OCI-LY1 (cell line): ENCODE measurements around the gene SLC25A34.

Experiments
- H2AFZ ChIP-seq: fragments of 200-600 bp; sonication (generic), shearing (Covaris generic); 2 replicates; pipeline ENCODE4 v1.6.0; 2014; ENCODE audit warnings: antibody characterized with exemption, mild to moderate bottlenecking, low read length
- H3F3A ChIP-seq: fragments of 200-600 bp; sonication (generic), shearing (Covaris generic); 2 replicates; pipeline ENCODE4 v1.6.0; 2014; ENCODE audit warnings: mild to moderate bottlenecking, antibody characterized with exemption, low read length, moderate library complexity; ENCODE audit not compliant: insufficient read depth
- H3K27ac ChIP-seq: fragments of 200-600 bp; sonication (generic); 2 replicates; pipeline ENCODE4 v1.5.1; 2014; ENCODE audit warnings: low read length, mixed run types, mild to moderate bottlenecking, low read depth; ENCODE audit not compliant: poor library complexity, severe bottlenecking
- H3K27me3 ChIP-seq: fragments of 200-600 bp; sonication (generic); 2 replicates; pipeline ENCODE4 v1.6.0; 2014; ENCODE audit warnings: antibody characterized with exemption, mild to moderate bottlenecking, low read length, moderate library complexity; ENCODE audit not compliant: insufficient read depth
- H3K36me3 ChIP-seq: fragments of 200-600 bp; sonication (generic); 2 replicates; pipeline ENCODE4 v1.6.1; 2014; ENCODE audit warnings: mild to moderate bottlenecking, antibody characterized with exemption, low read length, moderate library complexity, mixed read lengths; ENCODE audit not compliant: insufficient read depth
- H3K4me1 ChIP-seq: fragments of 200-600 bp; sonication (generic); 2 replicates; pipeline ENCODE4 v1.5.1; 2014; ENCODE audit warnings: mild to moderate bottlenecking, low read length, moderate library complexity; ENCODE audit not compliant: insufficient read depth, severe bottlenecking
- H3K4me2 ChIP-seq: fragments of 200-600 bp; sonication (generic), shearing (Covaris generic); 2 replicates; pipeline ENCODE4 v1.6.1; 2014; ENCODE audit warnings: low read length
- H3K4me3 ChIP-seq: fragments of 200-600 bp; sonication (generic); 2 replicates; pipeline ENCODE4 v1.5.1; 2014; ENCODE audit warnings: low read length, low read depth, mild to moderate bottlenecking, mixed read lengths; ENCODE audit not compliant: poor library complexity, severe bottlenecking
- H3K79me2 ChIP-seq: fragments of 200-600 bp; shearing (Covaris generic); 2 replicates; pipeline ENCODE4 v1.6.1; 2016; ENCODE audit warnings: mixed run types, low read length, mixed read lengths; ENCODE audit not compliant: insufficient read depth
- H3K9ac ChIP-seq: fragments of 200-600 bp; sonication (generic), shearing (Covaris generic); 2 replicates; pipeline ENCODE4 v1.6.1; 2014; ENCODE audit warnings: mild to moderate bottlenecking, low read length, mixed read lengths
- H3K9me2 ChIP-seq: fragments of 200-600 bp; sonication (generic), shearing (Covaris generic); 2 replicates; pipeline ENCODE4 v1.6.1; 2014; ENCODE audit warnings: low read depth, mild to moderate bottlenecking, low read length, mixed read lengths
- H3K9me3 ChIP-seq: fragments of 200-600 bp; shearing (Covaris generic); 2 replicates; pipeline ENCODE4 v1.6.1; 2014; ENCODE audit warnings: low read length, mixed read lengths
- H4K20me1 ChIP-seq: fragments of 200-600 bp; sonication (generic), shearing (Covaris generic); 2 replicates; pipeline ENCODE4 v1.6.0; 2016; ENCODE audit warnings: mild to moderate bottlenecking, low read length; ENCODE audit not compliant: insufficient read depth
- EZH2 ChIP-seq: fragments of 200-600 bp; sonication (generic), shearing (Covaris generic); IDR thresholded peaks from 2 replicates; pipeline ENCODE4 v1.8.0; 2017; ENCODE audit warnings: borderline replicate concordance, mixed run types, mild to moderate bottlenecking, antibody characterized with exemption, low read length, moderate library complexity, mixed read lengths
- TF ChIP-seq, protein P1 (sequence below): fragments of 200-600 bp; sonication (generic), shearing (Covaris generic); IDR thresholded peaks from 2 replicates; pipeline ENCODE4 v1.5.1; 2017; ENCODE audit warnings: mild to moderate bottlenecking, antibody characterized with exemption, low read length, moderate library complexity, mixed read lengths

SLC25A34 gene

DNA sequence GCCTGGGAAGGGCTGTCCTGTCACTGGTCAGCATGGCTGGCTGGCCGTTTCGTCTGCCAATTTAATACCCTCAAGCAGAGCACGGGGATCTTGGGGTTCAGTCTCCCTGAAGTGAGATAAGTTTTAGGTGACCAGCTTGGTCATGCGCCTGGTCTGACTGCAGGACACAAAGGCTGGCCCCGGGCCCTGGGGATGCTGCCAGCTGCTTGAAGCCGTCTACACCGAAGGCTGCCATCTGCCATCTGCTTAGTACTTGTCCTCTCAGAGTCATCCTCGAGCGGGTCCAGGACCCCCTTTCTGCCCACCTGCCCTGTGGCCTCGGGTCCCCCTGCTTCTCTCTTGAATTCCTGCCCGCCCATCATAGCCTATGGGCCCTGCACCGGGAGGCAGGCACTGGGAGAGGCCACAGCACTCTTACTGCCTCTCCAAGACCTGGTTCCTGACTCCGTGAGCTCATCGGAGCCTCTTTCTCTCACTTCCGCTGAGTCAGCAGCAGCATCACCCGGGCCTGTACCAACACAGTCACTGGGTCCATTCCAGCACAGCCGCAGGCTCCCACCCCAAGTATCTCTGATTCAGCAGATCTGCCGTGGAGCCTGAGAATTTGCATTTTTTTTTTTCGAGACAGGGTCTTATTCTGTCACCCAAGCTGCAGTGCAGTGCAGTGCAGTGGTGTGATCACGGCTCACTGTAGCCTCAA, 29.6 kb downstream of the SLC25A34 start:
- Histone ChIP-seq H3K79me2 (no peaks in the 10 kb centered on the region), H3K27ac (no peak overlapping the region), H4K20me1 (no peaks in the 10 kb centered on the region), H3F3A (no peaks in the 10 kb centered on the region), H3K36me3 (no peaks in the 10 kb centered on the region), H2AFZ (no peak overlapping the region), H3K9ac (no peak overlapping the region), H3K4me2 (no peak overlapping the region), H3K9me2 (no peaks in the 10 kb centered on the region), H3K4me1 (no peaks in the 10 kb centered on the region), H3K4me3 (no peak overlapping the region), H3K27me3 (peaks cover 14% of the 10 kb centered on the region), H3K9me3 (no peaks in the 10 kb centered on the region)
- TF ChIP-seq, protein P1, sequence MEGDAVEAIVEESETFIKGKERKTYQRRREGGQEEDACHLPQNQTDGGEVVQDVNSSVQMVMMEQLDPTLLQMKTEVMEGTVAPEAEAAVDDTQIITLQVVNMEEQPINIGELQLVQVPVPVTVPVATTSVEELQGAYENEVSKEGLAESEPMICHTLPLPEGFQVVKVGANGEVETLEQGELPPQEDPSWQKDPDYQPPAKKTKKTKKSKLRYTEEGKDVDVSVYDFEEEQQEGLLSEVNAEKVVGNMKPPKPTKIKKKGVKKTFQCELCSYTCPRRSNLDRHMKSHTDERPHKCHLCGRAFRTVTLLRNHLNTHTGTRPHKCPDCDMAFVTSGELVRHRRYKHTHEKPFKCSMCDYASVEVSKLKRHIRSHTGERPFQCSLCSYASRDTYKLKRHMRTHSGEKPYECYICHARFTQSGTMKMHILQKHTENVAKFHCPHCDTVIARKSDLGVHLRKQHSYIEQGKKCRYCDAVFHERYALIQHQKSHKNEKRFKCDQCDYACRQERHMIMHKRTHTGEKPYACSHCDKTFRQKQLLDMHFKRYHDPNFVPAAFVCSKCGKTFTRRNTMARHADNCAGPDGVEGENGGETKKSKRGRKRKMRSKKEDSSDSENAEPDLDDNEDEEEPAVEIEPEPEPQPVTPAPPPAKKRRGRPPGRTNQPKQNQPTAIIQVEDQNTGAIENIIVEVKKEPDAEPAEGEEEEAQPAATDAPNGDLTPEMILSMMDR: no peak
- TF ChIP-seq EZH2: no peak

DNA sequence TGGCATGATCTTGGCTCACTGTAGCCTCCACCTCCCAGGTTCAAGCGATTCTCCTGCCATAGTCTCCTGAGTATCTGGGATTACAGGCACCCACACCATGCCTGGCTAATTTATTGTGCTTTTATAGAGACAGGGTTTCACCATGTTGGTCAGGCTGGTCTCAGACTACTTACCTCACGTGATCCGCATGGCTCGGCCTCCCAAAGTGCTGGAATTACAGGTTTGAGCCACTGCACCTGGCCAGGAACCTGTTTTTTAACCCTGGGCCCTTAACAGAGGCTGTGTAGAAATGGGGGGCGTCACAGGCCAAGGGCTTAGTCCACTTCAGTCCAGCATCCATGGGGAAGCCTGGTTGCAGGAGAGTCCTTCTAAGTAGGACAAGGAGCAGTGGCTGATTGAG, 31.9 kb downstream of the SLC25A34 start:
- no peak overlapping the region for H3K4me3 ChIP-seq
- H3K27ac ChIP-seq: no peak overlapping the region
- no peaks in the 10 kb centered on the region for H3K4me1 ChIP-seq
- no peak overlapping the region for H3K9ac ChIP-seq
- H3K9me3 ChIP-seq: no peaks in the 10 kb centered on the region
- no peak overlapping the region for H2AFZ ChIP-seq
- no peaks in the 10 kb centered on the region for H4K20me1 ChIP-seq
- no peaks in the 10 kb centered on the region for H3K36me3 ChIP-seq
- H3K27me3 ChIP-seq: peaks cover 12% of the 10 kb centered on the region
- H3K79me2 ChIP-seq: no peaks in the 10 kb centered on the region
- no peaks in the 10 kb centered on the region for H3F3A ChIP-seq
- TF ChIP-seq, protein P1: no peak
- no peak for TF ChIP-seq EZH2
- H3K4me2 ChIP-seq: no peak overlapping the region
- no peaks in the 10 kb centered on the region for H3K9me2 ChIP-seq

DNA sequence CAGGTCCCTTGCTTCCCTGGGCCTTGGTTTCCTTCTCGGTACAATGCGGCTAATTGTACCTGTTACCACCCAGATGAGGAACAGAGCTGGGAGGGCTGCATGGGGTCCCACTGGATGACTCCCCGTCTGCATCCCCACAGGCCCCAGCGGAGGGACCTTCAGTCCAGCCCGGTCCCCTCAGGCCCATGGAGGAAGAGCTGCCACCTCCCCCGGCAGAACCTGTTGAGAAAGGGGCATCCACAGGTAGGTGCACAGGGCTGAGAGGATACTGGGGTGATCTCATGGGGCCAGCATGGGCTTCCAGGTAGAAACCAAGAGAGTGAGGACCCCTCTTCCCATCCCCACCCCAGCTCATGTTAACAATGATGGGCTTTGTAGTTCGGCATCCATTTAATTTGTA, 32.3 kb downstream of the SLC25A34 start:
- H3K9ac ChIP-seq: no peak overlapping the region
- no peak overlapping the region for H3K27ac ChIP-seq
- H3F3A ChIP-seq: no peaks in the 10 kb centered on the region
- H3K27me3 ChIP-seq: peaks cover 12% of the 10 kb centered on the region
- no peak overlapping the region for H2AFZ ChIP-seq
- H4K20me1 ChIP-seq: no peaks in the 10 kb centered on the region
- TF ChIP-seq, protein P1: no peak
- no peak for TF ChIP-seq EZH2
- H3K9me3 ChIP-seq: no peaks in the 10 kb centered on the region
- H3K36me3 ChIP-seq: no peaks in the 10 kb centered on the region
- H3K79me2 ChIP-seq: no peaks in the 10 kb centered on the region
- no peaks in the 10 kb centered on the region for H3K4me1 ChIP-seq
- no peak overlapping the region for H3K4me3 ChIP-seq
- H3K9me2 ChIP-seq: no peaks in the 10 kb centered on the region
- H3K4me2 ChIP-seq: no peak overlapping the region
